GM12878 (cell line): ENCODE results near the gene HIVEP3. TPM values are rescaled to one million over a fixed set of nuclear protein-coding genes. Genes with fewer than 3 reads are reported as not detected.

ENCODE experiments used
- ATAC-seq: fragments of 200-7000 bp; cut with Tn5 transposase; 3 replicates; pipeline ENCODE4 v1.9.1; 2020; ENCODE audit warnings: mild to moderate bottlenecking, moderate library complexity
- BruUV-seq: library from RNA; stranded (reverse); fragments of 400-500 nt; replicated peaks from 2 replicates; lab custom pipeline; 2021; lab: Mats Ljungman, UMichigan
- CTCF ChIA-PET: fragments of 300-600 bp; sonication (Branson Sonifier 250); formaldehyde crosslinking; extraction: SDS; loops from one replicate; lab custom pipeline; 2021; ENCODE audit warnings: inconsistent platforms; lab: Yijun Ruan, JAX
- POLR2A ChIA-PET: fragments of 350-600 bp; formaldehyde crosslinking; extraction: SDS; loops from one replicate; lab custom pipeline; 2021; ENCODE audit warnings: inconsistent platforms; lab: Charles Lee
- RAD21 ChIA-PET: fragments of 300-600 bp; sonication (Branson Sonifier 250); formaldehyde crosslinking; loops from one replicate; lab custom pipeline; 2023; ENCODE audit warnings: antibody characterized with exemption; ENCODE audit not compliant: unreplicated experiment; lab: Charles Lee
- SMC1A ChIA-PET: fragments of 300-600 bp; sonication (Branson Sonifier 250); formaldehyde crosslinking; loops from one replicate; lab custom pipeline; 2023; ENCODE audit not compliant: unreplicated experiment, uncharacterized antibody; lab: Charles Lee
- DNase-seq: peaks from one replicate; pipeline ENCODE4 v3.0.0-alpha.2; 2011; ENCODE audit warnings: low read depth, low spot score
- FAIRE-seq: peaks from 3 replicates; lab custom pipeline; 2011; peaks lifted over from hg19 to GRCh38; lab: Jason Lieb, UNC
- H2AFZ ChIP-seq: 2 replicates; pipeline ENCODE4 v1.6.0; 2011; ENCODE audit warnings: low read depth, low read length, control low read depth; ENCODE audit not compliant: control insufficient read depth
- H3K27ac ChIP-seq: 2 replicates; pipeline ENCODE4 v1.5.1; 2011; ENCODE audit warnings: control low read depth; ENCODE audit not compliant: control insufficient read depth, insufficient read depth
- H3K27me3 ChIP-seq, 2 experiments: replicated peaks in 1 of 2; 2 replicates each; pipeline versions ENCODE4 v1.6.0 to v1.6.1; 2011; ENCODE audit warnings: low read length in 1 of 2; ENCODE audit not compliant: control insufficient read depth in 2 of 2, insufficient read depth in 2 of 2
- H3K36me3 ChIP-seq, 2 experiments: 2 replicates each; pipeline ENCODE4 v1.5.1; 2011; ENCODE audit warnings: low read length in 1 of 2; ENCODE audit not compliant: control insufficient read depth in 2 of 2, insufficient read depth in 2 of 2
- H3K4me1 ChIP-seq: 2 replicates; pipeline ENCODE4 v1.6.1; 2011; ENCODE audit warnings: mild to moderate bottlenecking, low read length, moderate library complexity, mixed read lengths; ENCODE audit not compliant: control insufficient read depth, insufficient read depth
- H3K4me2 ChIP-seq: 2 replicates; pipeline ENCODE4 v1.6.0; 2011; ENCODE audit warnings: control low read depth; ENCODE audit not compliant: control insufficient read depth, insufficient read depth
- H3K4me3 ChIP-seq: fragments of 200-600 bp; sonication (generic); 2 replicates; pipeline ENCODE4 v1.5.1; 2016
- H3K79me2 ChIP-seq: 2 replicates; pipeline ENCODE4 v1.6.0; 2011; ENCODE audit warnings: low read length; ENCODE audit not compliant: control insufficient read depth, insufficient read depth
- H3K9ac ChIP-seq: 2 replicates; pipeline ENCODE4 v1.8.0; 2011; ENCODE audit warnings: low read length, control low read depth, mixed read lengths; ENCODE audit not compliant: control insufficient read depth, insufficient read depth
- H3K9me3 ChIP-seq: replicated peaks from 3 replicates; pipeline ENCODE4 v1.5.1; 2011; ENCODE audit warnings: mild to moderate bottlenecking, low read length; ENCODE audit not compliant: control insufficient read depth, insufficient read depth
- H4K20me1 ChIP-seq: 2 replicates; pipeline ENCODE4 v1.6.0; 2011; ENCODE audit not compliant: control insufficient read depth, insufficient read depth
- CBX3 ChIP-seq: fragments of 200-600 bp; sonication (generic); IDR thresholded peaks from 2 replicates; pipeline ENCODE4 v1.6.1; 2016; ENCODE audit warnings: low read depth, borderline replicate concordance
- CHD2 ChIP-seq: IDR thresholded peaks from 2 replicates; pipeline ENCODE4 v1.6.1; 2011; ENCODE audit warnings: low read depth, low read length, improper control_type of control experiment, borderline replicate concordance
- E2F4 ChIP-seq: IDR thresholded peaks from 2 replicates; pipeline ENCODE4 v1.6.1; 2012; ENCODE audit warnings: low read depth, low read length, improper control_type of control experiment
- ESRRA ChIP-seq: IDR thresholded peaks from 2 replicates; pipeline ENCODE4 v1.6.1; 2012; ENCODE audit warnings: mild to moderate bottlenecking, low read length, improper control_type of control experiment
- HDAC6 ChIP-seq: fragments of 200-600 bp; sonication (generic); IDR thresholded peaks from one replicate; pipeline ENCODE4 v1.8.0; 2017; ENCODE audit warnings: antibody characterized with exemption; ENCODE audit not compliant: unreplicated experiment
- HDGF ChIP-seq: fragments of 450-650 bp; IDR thresholded peaks from 2 replicates; pipeline ENCODE4 v1.6.1; 2016; ENCODE audit warnings: antibody characterized with exemption
- LARP7 ChIP-seq: fragments of 450-650 bp; IDR thresholded peaks from 2 replicates; pipeline ENCODE4 v1.6.1; 2017; ENCODE audit warnings: mild to moderate bottlenecking
- MEF2B ChIP-seq: fragments of 450-650 bp; IDR thresholded peaks from 2 replicates; pipeline ENCODE4 v1.6.1; 2018; ENCODE audit warnings: mild to moderate bottlenecking, moderate library complexity; ENCODE audit not compliant: partially characterized antibody, poor library complexity, severe bottlenecking
- NR2F1 ChIP-seq: fragments of 450-650 bp; conservative IDR thresholded peaks from 2 replicates; pipeline ENCODE4 v1.6.1; 2017; ENCODE audit warnings: mild to moderate bottlenecking
- SMARCA5 ChIP-seq: fragments of 450-650 bp; IDR thresholded peaks from 2 replicates; pipeline ENCODE4 v1.6.1; 2017; ENCODE audit warnings: mild to moderate bottlenecking
- SP1 ChIP-seq: IDR thresholded peaks from one replicate; pipeline ENCODE4 v1.6.1; 2011; ENCODE audit warnings: low read depth, low read length
- SPI1 ChIP-seq: IDR thresholded peaks from 2 replicates; pipeline ENCODE4 v1.6.1; 2011; ENCODE audit warnings: low read depth, mild to moderate bottlenecking, low read length, moderate library complexity, borderline replicate concordance; ENCODE audit not compliant: insufficient read depth
- TBL1XR1 ChIP-seq: IDR thresholded peaks from 2 replicates; pipeline ENCODE4 v1.6.1; 2012; ENCODE audit warnings: low read depth, low read length, improper control_type of control experiment
- USF1 ChIP-seq: IDR thresholded peaks from 2 replicates; pipeline ENCODE4 v1.6.1; 2011; ENCODE audit warnings: borderline replicate concordance, low read depth, mild to moderate bottlenecking, moderate library complexity, mixed read lengths, low read length; ENCODE audit not compliant: insufficient read depth; ENCODE audit errors: extremely low read length
- USF2 ChIP-seq: IDR thresholded peaks from 2 replicates; pipeline ENCODE4 v1.6.1; 2011; ENCODE audit warnings: low read depth, low read length, improper control_type of control experiment, borderline replicate concordance
- ZNF24 ChIP-seq: fragments of 450-650 bp; IDR thresholded peaks from 2 replicates; pipeline ENCODE4 v1.6.1; 2017; ENCODE audit warnings: antibody characterized with exemption, mild to moderate bottlenecking
- ZSCAN29 ChIP-seq: fragments of 450-650 bp; IDR thresholded peaks from 2 replicates; pipeline ENCODE4 v1.6.1; 2017; ENCODE audit warnings: mild to moderate bottlenecking, moderate library complexity
- WGBS: methylation state at CpG from one replicate; pipeline ENCODE4 v1.1.6; 2016; ENCODE audit warnings: low lambda C conversion rate; ENCODE audit not compliant: insufficient replicate concordance, insufficient coverage; ENCODE audit errors: missing lambda C conversion rate; 5-methylcytosine and 5-hydroxymethylcytosine counted together
- in situ Hi-C: fragments of 300-500 bp; cut with MboI; formaldehyde crosslinking; loops from 9 replicates; pipeline ENCODE4 v1.14.3; 2018; ENCODE audit warnings: mixed read lengths
- intact Hi-C: fragments of 100-400 bp; cut with micrococcal nuclease; formaldehyde crosslinking; loops from one replicate; pipeline ENCODE4 v1.14.2; 2022; ENCODE audit not compliant: unreplicated experiment
- polyA plus RNA-seq, 11 experiments: library from polyadenylated mRNA; depleted of rRNA in 4 of 11; unstranded in 6 of 11; stranded (reverse) in 5 of 11; fragments of >200 nt; fragmentation: Nextera tagmentation in 4 of 11; fragmentation: Illumina TruSeq in 1 of 11; extraction: Ambion mirVana in 4 of 11; extraction: Trizol in 1 of 11; gene quantifications; 1 replicate in 1 of 11; 2 replicates in 10 of 11; pipeline versions ENCODE4 v1.2.1 to v1.2.3, GENCODE V29; 2011 to 2016; ENCODE audit warnings: inconsistent platforms in 2 of 11, missing spikeins in 2 of 11, low read depth in 1 of 11
- total RNA-seq, 4 experiments: library from RNA; depleted of rRNA in 3 of 4; stranded (reverse); fragments of >200 nt in 3 of 4; fragmentation: Illumina TruSeq in 1 of 4; extraction: Trizol in 1 of 4; gene quantifications; 2 replicates each; pipeline versions ENCODE4 v1.2.1 to v1.2.3, GENCODE V29; 2013 to 2021

Gene HIVEP3
- total and polyA plus RNA-seq, 10 of the 15 experiments (the other 5 are each of a cell fraction or from before 2014, with no cell fraction given), result 1.8 to 13.6 (median 3.8) TPM

- no peak for TF ChIP-seq CBX3
Observed at GRCh38 chr1:41626146-41626545, 292.6 kb downstream of the HIVEP3 start (continued).

- FAIRE-seq, result no peak
- in situ Hi-C loops (no loop called here), intact Hi-C loops (no loop called here)
- H3K4me3 ChIP-seq, result peak overlapping the region; percentile 48; the same call in 1 of the 2 replicates
- TF ChIP-seq HDAC6 (no peak), USF1 (no peak), MEF2B (peak; percentile 41), ZNF24 (no peak), CHD2 (0 out of 2 replicates have a peak, but pooled peaks have one; percentile 23), SP1 (peak; percentile 1), HDGF (peak; percentile 85), TBL1XR1 (no peak), SMARCA5 (peak; percentile 77), USF2 (no peak), LARP7 (peak; percentile 61; the same call in 1 of the 2 replicates), SPI1 (no peak), E2F4 (no peak), ZSCAN29 (no peak), ESRRA (no peak), NR2F1 (peak; percentile 22; the same call in 1 of the 2 replicates)
- WGBS, result 32% methylated on average over 10 of the region's 10 CpGs
- H3K9ac ChIP-seq, result peak overlapping the region; percentile 45; the same call in 1 of the 2 replicates
- H3K27ac ChIP-seq, result peak overlapping the region; percentile 74
- ChIA-PET CTCF (interaction anchor here (0.6 to 8.9 kb wide), 6 partner anchors 10 to 105 kb away, joined by 3 to 63 read pairs (median 3); no protein-coding TSS in a partner anchor), RAD21 (interaction anchor here (0.9 to 3.9 kb wide), 12 partner anchors 10 to 127 kb away, joined by 3 to 29 read pairs (median 6); no protein-coding TSS in a partner anchor), POLR2A (interaction anchor here (1.3 to 3.1 kb wide), 2 partner anchors 17 to 75 kb away, joined by 4 to 15 read pairs; no protein-coding TSS in a partner anchor), SMC1A (interaction anchor here (1.1 to 8.7 kb wide), 8 partner anchors 10 to 105 kb away, joined by 3 to 95 read pairs (median 5); no protein-coding TSS in a partner anchor)
- peak; percentile 32 for ATAC-seq
- H3K9me3 ChIP-seq, result no peaks in the 10 kb centered on the region
- no peaks in the 10 kb centered on the region; the same call in 1 of the 2 replicates for H3K79me2 ChIP-seq
- peaks cover 29% of the 10 kb centered on the region for H3K4me1 ChIP-seq
- peaks cover 0 to 3% of the 10 kb centered on the region in 2 experiments; a peak in 2 of 4 replicates for H3K36me3 ChIP-seq
- BruUV-seq, result TSS peak; percentile 5
- H2AFZ ChIP-seq, result no peak overlapping the region
- DNase-seq, result no peak
- peak overlapping the region; percentile 92 for H3K4me2 ChIP-seq
- H4K20me1 ChIP-seq, result no peaks in the 10 kb centered on the region
- no peaks in the 10 kb centered on the region for H3K27me3 ChIP-seq
Observed at GRCh38 chr1:41623736-41624135, 295.0 kb downstream of the HIVEP3 start.
